ENCODE measurements around the gene TFAP2D.

TFAP2D gene

DNA sequence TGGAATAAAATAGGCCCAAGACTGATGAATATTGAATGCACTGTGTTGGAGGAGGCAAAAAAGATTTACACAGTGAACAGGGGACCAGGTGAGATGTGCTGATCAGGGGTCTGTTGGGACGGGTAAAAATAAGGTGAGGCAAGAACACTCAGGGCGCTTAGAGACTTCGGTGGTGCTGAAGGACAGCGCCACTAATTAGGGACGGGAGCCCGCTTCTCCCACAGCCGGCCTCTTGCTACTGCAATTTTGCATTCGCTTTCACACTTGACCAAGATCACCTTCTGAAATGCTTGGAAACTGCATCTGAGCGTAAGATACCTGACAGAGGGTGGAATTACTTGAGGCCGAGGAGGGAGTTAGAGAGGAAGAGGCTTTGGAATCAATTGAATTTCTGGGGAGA lies 7.3 kb downstream of the TFAP2D start:
- DNase-seq (ENCODE audit: low read depth in 2 of 2): no peak

DNA sequence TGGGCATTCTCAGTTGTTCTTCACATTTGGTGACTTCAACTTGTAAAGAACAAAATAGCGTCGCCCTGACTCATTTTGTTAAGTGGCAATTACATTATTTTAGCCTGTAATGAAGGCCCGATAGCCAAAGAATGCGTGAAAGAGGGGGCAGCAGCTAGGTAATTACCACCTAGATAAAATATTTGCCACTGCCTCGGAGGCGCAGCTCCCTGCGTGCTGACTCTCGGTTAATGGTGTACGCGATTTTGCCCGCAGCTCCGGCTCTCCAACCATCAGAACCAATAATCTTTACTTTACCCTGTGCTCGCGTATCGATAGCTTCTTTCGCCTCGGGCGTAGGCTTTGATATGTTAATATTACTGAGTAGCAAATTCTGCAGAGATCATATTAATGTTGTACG lies 8.7 kb downstream of the TFAP2D start:
- DNase-seq (ENCODE audit: low read depth in 2 of 2): no peak

DNA sequence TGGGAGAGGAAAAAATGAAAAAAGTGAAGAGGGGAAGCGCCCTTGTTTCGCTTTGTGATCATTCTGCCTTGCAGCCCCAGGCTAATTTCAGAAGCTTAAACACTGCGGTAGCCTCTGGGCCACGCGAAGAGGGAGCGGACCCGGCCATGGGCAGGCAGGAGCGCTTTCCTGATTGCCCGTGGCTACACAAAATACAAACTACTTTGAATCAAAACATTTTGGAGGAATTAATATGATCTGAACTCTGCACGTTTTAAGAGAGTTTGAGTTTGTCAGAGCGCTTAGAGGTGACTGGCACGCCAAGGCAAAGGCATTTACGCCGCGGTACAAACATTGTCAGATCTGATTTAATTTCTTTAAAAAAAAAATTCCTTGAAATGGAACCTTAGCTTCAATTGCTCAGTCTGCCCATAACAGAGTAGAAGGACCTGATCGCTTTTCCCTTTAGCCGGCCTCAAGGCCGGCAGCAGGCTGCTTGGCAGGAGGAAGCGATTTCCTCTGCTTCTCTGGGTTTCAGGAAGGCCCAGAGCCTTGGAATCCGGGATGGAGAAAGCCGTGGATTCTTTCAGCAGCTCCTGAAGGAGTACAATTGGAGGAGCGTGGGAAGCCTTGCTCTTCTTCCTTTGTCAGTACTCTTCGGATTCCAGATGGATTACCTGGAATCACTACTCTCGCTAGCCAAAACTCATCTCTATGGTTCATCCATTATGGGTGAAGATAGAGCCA lies 9.7 kb downstream of the TFAP2D start:
- DNase-seq (ENCODE audit: low read depth in 2 of 2): no peak

DNA sequence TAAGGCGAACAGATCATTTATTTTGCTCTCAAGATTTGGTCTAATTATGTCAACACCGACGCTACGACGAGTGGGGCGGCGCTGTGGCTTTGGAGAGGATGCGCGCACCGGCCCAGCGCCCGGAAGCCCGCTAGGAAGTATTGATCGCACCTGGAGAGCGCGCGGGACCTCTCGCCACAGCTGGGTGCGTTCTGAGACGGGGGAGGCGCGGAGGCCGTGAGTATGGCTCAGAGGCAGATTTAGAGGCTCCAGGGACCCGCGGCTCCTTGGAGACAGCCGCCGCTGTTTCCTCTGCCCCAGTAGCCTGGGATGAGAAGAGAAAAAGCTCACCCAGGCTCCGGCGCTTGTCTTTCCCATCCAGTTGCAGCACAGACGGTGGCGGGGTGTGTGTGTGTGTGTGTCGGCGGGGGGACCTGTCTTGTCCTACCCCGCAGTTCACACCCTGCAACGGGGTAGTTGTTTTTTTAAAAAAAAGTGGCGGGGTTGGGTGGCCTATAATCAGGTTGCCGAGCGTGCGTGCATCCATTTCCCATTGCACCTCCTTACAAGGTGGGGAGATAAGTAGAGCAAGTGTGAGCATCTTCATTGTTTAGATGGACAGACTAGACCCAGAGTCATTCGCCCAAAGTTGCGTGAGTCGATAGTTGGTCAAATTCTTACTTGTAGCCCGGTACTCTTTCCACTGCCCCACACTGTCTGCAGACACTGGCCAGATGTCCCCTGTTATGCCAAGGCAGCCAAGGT lies 11.2 kb downstream of the TFAP2D start:
- no peak for DNase-seq (ENCODE audit: low read depth in 2 of 2)

DNA sequence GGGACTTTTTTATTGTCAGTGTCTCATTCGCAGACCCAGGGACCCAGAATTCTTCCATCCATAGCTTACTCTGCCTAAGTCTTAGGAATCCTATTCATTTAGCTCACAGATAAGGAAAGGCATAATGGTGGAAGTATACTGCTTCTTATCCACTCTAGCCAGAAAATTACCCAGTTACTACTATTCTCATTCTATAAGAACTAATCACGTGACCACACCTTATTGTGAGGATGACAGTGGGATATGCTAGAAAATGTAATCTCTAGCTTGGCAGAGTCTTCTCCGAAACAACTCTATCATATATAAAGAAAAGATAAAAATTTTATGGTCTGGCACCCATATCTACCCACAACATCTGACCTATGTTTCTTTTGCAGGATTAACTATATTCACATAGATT lies 21.2 kb downstream of the TFAP2D start:
- DNase-seq (ENCODE audit: low read depth in 2 of 2): no peak

DNA sequence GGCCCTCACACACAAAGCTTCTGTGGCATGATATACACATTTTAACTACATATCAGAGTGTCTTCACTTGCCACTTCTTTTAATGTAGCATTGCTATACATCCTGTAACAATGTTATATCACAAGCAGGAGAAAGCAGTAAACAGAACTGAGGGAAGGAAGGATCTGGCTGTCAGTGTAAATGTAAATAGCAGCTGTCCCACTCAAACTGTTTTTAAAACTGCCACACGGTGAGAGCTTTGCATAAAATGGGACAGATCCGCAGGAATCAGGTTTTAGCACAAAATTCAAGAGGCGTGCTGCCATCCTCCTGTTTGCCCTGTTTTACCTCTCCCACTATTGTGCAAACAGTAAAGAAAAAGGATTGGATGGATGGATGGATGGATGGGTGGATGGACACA lies 28.8 kb downstream of the TFAP2D start:
- no peak for DNase-seq (ENCODE audit: low read depth in 2 of 2)

DNA sequence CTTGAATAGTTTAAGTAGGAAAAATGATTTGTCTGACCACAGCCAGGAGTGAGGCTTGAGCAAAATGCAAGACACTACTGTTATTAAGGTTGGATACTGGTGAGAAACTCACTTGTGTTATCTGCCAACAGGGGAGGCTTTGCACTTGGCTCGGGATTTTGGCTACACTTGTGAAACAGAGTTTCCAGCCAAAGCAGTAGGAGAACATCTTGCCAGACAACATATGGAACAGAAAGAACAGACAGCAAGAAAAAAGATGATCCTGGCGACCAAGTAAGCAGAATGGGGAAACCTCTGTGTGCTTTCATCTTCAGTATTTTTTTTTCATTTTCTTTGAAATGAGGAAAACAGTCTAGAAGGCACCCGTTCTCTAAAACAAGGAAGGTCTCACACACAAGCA lies 31.6 kb downstream of the TFAP2D start:
- no peak for DNase-seq (ENCODE audit: low read depth in 2 of 2)

DNA sequence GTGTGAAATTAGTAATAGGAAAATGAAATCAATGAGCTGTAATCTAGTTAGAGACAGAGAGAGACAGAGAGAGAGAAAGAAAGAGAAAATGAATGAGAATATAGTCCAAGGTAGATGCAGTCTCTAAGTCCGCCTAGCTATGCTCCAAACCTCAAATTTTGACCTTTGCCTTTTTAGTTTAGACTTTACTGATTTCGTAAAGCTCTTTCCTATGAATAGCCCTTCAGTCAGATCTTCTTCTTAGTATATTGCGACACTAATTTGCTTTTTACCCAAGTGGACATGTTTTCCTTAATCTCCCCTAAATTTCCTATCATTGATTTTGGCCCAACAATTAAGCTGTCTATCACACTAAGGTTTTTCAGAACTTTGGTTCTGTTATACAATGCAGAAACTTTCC lies 49.5 kb downstream of the TFAP2D start:
- no peak for DNase-seq (ENCODE audit: low read depth in 2 of 2)

DNA sequence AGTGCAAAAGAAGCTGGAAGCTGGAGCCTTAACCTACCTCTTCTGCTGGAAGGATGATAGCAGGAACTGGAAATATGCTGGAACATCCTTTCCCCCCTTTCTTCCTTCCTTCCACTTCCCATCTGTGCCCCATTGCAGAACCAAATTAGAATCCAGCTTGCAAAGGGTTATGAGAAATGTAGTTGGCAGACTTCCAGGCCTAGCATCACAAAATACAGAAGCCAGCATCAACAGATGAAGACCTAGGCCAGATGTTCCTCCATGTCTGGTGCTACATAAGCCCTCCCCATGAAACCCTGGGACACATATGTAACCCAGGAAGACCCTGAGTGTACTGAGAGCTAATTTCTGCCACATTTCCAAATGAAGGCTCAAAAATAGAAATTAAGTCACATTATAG lies 65.4 kb downstream of the TFAP2D start:
- DNase-seq (ENCODE audit: low read depth in 2 of 2): no peak

DNA sequence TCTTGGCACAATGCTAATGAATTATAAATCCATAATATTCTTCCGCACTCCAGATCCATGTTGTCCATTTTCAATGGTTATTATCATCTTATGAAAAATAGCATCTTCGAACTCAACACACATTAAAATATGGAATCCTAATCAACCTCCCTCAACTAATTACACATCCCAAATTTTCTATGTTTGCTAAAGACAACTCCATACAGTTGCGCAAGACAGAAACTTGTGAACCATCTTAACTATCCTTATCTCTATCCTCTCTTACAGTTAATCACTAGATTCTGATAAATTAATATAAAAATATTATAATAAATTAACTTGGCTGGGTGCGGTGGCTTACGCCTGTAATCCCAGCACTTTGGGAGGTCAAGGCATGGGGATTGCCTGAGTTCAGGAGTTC lies 67.1 kb downstream of the TFAP2D start:
- DNase-seq (ENCODE audit: low read depth in 2 of 2): no peak

DNA sequence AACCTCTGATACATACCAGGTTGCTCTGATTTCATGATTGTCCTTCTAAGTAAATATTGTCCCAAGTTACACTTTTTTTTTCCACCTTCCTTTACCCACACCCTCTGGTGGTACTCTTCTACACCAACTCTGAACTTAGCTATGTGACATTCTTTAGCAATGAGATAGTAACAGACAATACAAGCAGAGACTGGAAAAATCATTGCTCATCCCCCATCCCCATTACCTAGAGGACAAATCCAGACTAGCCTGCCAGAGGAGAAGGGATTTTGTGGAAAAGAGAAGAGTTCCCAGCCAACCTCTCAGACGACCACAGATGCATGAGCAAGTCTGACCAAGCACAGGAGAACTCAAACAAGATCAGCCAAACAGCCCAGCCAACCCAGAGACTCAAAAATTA lies 72.6 kb downstream of the TFAP2D start:
- DNase-seq (ENCODE audit: low read depth in 2 of 2): no peak

DNA sequence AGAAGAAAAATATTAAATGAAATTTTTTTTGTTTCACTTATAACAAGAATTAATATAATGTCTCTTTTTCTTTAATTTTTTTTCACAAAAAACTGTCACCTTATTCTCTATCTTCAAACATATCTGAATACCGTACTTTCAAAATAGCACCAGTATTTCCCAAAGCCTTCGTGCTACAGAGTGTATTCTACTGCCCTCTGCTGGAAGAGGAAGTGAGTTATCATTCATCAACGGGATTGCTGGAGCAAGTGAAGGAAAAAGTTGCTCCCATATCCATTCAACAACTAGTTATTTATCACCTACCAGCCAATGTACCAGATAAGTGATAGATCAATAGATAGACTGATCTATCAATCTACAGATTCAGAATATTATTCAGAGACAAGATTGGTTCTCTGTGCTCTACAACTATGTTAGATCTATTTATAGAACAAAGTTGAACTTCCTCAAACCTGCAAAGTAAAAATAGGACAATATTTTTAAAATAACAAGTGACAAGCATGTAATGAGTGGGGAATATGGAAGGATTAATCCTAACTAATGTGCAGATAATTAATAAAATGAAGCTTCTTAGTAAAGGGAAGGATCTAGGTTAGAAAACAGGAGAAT lies 78.7 kb downstream of the TFAP2D start:
- no peak for DNase-seq (ENCODE audit: low read depth in 2 of 2)

DNA sequence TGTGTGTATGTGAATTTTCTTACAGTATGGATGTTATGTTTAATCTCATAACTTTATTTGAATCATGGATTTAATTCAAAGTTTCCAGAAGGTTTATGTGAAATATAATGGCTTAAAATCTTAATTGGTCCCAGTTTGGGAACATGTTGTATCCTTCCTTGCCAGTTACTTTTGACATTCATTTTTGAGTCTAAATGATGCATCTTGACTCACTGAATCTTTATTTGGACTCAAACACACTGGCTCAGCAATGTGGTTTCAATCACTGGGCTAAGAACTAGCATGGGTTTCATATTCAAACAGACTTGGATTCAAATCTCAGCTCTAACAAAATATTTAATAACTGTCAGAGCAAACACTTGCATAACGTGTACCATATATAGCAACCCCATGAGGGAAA lies 79.4 kb downstream of the TFAP2D start:
- DNase-seq (ENCODE audit: low read depth in 2 of 2): no peak

DNA sequence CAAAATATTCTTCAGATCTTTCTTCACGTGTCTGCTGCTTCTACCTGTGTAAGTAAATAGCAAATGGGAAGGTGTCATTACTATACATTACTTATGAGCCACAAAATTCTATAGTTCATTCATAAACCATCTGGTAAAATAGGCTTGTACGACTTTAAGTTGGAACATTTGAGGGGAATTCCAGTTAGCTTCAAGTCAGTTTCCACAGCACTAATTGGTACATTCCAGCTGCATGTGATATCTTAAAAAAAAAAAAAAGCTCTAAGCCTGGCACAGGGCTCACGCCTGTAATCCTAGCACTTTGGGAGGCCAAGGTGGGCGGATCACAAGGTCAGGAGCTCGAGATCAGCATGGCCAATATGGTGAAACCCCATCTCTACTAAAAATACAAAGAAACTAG lies 82.2 kb downstream of the TFAP2D start:
- no peak for DNase-seq (ENCODE audit: low read depth in 2 of 2)

DNA sequence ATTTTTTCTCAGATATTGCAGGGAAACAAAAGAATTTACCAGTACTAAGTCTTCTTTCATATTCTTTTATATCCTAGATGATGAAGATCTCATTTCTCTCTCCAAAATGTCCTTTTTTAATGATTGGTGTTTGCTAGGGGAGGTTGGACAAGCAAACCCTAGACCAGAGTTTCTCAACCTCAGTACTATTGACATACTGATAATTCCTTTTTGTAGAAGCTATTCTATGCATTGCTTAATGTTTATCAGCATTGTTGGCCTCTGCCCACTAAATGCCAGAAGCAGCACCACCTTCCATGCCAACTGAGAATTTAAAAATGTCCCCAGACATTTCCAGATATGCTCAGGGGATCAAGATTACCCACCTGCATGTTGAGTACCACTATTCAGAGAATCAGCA lies 91.0 kb downstream of the TFAP2D start:
- no peak for DNase-seq (ENCODE audit: low read depth in 2 of 2)

DNA sequence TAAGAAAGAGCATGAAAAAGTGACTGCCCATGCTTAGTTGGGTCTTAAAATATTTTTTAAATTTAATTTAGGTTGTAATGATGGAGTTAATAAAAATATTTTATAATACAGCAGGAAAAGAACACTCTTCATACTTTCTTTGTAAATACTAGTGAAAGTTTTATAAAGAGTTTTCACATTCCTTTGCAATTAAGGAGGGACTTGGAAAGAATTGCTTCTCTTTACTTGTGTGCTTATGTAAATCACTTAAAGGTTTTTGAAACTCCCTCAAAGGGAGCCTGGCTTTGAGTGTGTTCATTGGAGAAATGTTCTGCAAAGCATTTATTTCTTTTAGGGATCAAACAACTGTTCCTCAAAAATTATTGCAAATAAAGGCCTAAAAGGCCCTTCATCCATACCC lies 93.7 kb downstream of the TFAP2D start:
- DNase-seq (ENCODE audit: low read depth in 2 of 2): no peak

DNA sequence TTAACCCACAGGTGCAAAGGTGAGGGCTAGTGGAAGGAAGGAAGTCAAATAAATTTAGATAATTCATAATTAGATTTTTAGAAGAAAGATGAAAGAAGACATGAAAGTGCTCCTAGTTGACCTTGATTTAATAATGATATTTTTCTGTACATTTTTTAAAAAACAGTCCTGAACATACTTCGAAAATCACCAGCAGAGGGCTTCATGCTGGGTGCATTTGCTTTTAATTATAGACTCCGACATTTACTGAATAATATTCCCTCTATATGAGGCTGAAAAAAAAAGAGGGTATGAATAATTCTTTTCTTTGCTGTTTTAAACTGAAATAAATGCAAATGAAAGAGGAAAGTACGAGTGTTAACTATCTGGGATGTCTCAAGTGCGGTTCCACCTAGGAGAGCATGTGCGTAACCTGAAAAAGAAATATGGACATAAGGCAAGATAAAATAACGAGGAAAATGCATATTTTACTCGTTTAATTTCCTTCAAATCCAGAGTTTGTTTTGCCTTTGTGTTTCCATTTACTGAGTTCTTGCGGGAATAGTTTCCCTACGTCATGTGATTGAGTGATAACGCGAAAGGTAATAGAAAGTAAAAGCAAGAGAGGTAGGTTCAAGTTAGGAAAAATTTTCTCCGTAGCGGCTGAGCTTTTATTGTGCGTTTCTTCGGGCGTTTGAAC lies 102.2 kb downstream of the TFAP2D start:
- DNase-seq (ENCODE audit: low read depth in 2 of 2): no peak

DNA sequence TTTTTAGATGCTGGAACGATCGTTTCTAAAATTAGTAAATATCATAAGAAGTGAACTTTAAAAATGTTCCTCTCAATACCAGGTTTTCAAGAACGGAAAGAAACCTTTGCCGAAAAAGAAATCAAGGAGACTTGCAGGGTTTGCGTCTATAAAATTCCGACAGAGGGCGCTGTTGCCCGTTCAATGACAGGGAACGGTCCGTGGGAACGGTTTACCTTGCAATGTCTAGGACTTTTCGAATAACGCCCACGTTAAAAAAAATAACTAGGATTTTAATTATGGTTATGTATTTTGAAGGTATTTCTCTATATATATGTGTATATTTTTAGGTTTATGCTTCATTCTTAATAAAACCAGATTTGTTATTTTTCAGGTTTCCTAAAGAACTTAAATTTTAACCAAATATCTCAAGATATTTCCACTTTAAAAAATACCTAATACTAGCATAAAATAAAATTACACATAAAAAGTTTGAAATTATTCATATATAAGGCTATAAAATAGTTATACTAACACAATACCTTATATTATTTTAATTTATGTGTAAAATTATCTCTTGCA lies 102.9 kb downstream of the TFAP2D start:
- peak; percentile 31 to 50 for DNase-seq (ENCODE audit: low read depth in 2 of 2)

DNA sequence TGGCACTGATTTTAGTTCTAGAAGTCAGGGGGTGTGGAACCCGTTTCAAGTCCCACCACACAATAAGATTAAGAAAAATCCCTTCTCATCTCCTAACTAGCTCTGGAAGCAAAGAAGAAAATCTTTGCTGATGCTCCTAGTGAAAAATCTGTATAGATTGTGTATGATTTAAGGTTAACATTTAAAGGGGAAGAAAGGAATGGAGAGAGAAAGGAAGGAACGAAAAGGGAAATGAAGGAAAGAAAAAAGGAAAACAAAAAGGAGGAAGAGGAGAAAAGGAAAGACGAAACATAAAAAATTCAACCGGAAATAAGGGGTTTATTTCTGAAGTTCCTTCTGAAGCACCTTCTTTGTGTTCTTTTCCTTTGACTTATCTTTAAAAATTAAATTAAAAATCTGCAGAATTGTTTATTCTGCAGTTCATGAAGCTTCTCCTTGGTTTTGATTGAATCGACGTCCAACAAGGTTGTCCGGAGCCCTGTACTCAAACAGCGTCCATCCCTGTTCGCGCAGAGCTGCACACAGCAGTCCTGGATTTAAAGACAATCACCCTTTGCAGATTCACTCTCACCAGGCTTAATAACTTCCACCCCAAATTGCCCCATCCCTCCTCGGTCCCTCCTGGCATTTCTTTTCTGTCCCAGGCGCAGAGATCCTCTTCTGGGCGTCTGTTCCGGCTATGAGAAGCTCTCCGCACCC lies 103.8 kb downstream of the TFAP2D start:
- no peak for DNase-seq (ENCODE audit: low read depth in 2 of 2)

DNA sequence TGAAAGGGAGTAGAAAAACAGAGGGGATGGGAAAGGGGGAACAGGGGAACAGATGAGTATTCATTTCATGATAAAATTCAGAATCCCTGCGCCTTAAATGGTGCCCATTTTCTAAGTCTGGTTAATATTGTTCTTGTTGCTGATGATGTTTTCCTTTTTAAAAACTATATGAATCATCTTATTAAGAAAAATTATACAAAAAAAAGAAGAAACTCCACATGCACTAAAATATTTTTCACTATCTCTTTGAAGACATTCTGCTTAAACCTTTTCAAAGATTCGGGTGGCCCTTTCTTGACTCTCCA lies 104.3 kb downstream of the TFAP2D start:
- DNase-seq (ENCODE audit: low read depth in 2 of 2): no peak

DNA sequence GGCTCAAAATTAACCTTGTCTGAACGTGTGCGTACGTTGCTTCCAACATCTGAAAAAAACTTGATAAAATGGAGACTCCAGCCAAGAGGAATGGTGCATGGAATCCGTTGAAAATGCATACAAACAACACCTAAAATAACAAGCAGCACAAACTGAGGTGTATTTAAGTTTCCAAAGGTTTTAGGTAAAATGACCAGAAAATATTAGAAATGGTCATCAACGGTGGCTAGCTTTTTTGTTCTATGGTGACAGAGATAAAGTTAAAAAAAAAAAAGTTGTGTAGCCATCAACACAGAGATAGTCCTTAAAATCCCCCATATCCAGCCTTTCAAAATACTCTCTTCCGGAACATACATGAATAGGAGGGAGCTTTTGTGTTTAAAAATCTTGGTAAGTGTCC lies 104.7 kb downstream of the TFAP2D start:
- DNase-seq (ENCODE audit: low read depth in 2 of 2): no peak

DNA sequence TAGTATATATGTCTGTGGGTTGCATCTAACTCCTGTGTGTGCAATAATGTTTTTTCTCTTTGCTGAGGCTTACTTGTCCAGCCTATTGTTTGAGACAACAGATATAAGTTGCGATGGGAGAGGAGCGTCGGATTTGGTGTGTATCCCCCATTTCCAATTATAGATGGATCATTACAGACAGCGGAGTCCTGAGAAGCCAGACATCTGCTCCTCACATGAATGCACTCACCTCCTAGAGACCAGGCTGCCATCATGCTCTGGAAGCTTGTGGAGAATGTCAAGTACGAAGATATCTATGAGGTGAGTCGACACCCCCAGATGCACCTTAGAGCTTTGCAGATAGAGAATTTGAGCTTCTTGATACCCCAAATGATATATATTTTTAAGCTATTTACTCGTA lies 105.3 kb downstream of the TFAP2D start, which contains the start of gene TFAP2B:
TFAP2B (plus strand) TSS at position 199 of the 400 bp plus-strand sequence; CDS start at position 220, 21 bp downstream.
- no peak for DNase-seq (ENCODE audit: low read depth in 2 of 2)

Measured in activated CD4-positive, alpha-beta T cell treated with anti-CD3 and anti-CD28 coated beads for 24 hours (primary cell).